HepG2 (cell line): Measurements from ENCODE around the gene SIVA1. TPM values are rescaled to one million over a fixed set of nuclear protein-coding genes. Genes with fewer than 3 reads are reported as not detected.

Experiments used
- FOXC1 ChIP-seq: sonication (generic); formaldehyde crosslinking; IDR thresholded peaks from 2 replicates; pipeline ENCODE4 v1.8.0; 2022; ENCODE audit warnings: mild to moderate bottlenecking, missing genetic modification reagents, borderline replicate concordance
- HOXA5 ChIP-seq: sonication (generic); formaldehyde crosslinking; IDR thresholded peaks from 2 replicates; pipeline ENCODE4 v1.4.0; 2020; ENCODE audit warnings: missing genetic modification reagents
- JUN ChIP-seq: sonication (generic); formaldehyde crosslinking; IDR thresholded peaks from 2 replicates; pipeline ENCODE4 v1.4.0; 2020; ENCODE audit warnings: mild to moderate bottlenecking, missing genetic modification reagents
- KLF13 ChIP-seq: sonication (generic); formaldehyde crosslinking; IDR thresholded peaks from 2 replicates; pipeline ENCODE4 v1.4.0; 2020; ENCODE audit warnings: mild to moderate bottlenecking, missing genetic modification reagents
- MED1 ChIP-seq: sonication (generic); formaldehyde crosslinking; IDR thresholded peaks from 2 replicates; pipeline ENCODE4 v1.4.0; 2020; ENCODE audit warnings: missing genetic modification reagents
- NR2F2 ChIP-seq: IDR thresholded peaks from 2 replicates; pipeline ENCODE4 v1.6.1; 2012; ENCODE audit warnings: low read depth, inconsistent platforms, borderline replicate concordance
- SALL1 ChIP-seq: sonication (generic); formaldehyde crosslinking; IDR thresholded peaks from 2 replicates; pipeline ENCODE4 v1.8.0; 2022; ENCODE audit warnings: mild to moderate bottlenecking, missing genetic modification reagents
- SPEN ChIP-seq: sonication (generic); formaldehyde crosslinking; IDR thresholded peaks from 2 replicates; pipeline ENCODE4 v1.5.1; 2020; ENCODE audit warnings: low read depth, mild to moderate bottlenecking, missing genetic modification reagents
- TRIM24 ChIP-seq: sonication (generic); formaldehyde crosslinking; IDR thresholded peaks from 2 replicates; pipeline ENCODE4 v1.8.0; 2022; ENCODE audit warnings: mild to moderate bottlenecking, missing genetic modification reagents
- ZNF34 ChIP-seq: sonication (generic); formaldehyde crosslinking; IDR thresholded peaks from 2 replicates; pipeline ENCODE4 v1.4.0; 2020; ENCODE audit warnings: mild to moderate bottlenecking, missing genetic modification reagents, borderline replicate concordance
- ZNF501 ChIP-seq: sonication (generic); formaldehyde crosslinking; IDR thresholded peaks from 2 replicates; pipeline ENCODE4 v1.5.1; 2020; ENCODE audit warnings: mild to moderate bottlenecking, moderate library complexity, missing genetic modification reagents
- ZNF552 ChIP-seq: sonication (generic); formaldehyde crosslinking; IDR thresholded peaks from 2 replicates; pipeline ENCODE4 v1.9.0; 2022; ENCODE audit warnings: missing genetic modification reagents, mild to moderate bottlenecking, borderline replicate concordance
- ZNF598 ChIP-seq: sonication (generic); formaldehyde crosslinking; IDR thresholded peaks from 2 replicates; pipeline ENCODE4 v1.5.1; 2020; ENCODE audit warnings: mild to moderate bottlenecking, missing genetic modification reagents, borderline replicate concordance
- ZNF629 ChIP-seq: sonication (generic); formaldehyde crosslinking; conservative IDR thresholded peaks from 2 replicates; pipeline ENCODE4 v1.5.0; 2020; ENCODE audit warnings: missing genetic modification reagents
- ZSCAN12 ChIP-seq: sonication (generic); formaldehyde crosslinking; IDR thresholded peaks from 2 replicates; pipeline ENCODE4 v1.9.0; 2021; ENCODE audit warnings: mild to moderate bottlenecking, missing genetic modification reagents
- polyA plus RNA-seq, 8 experiments: library from polyadenylated mRNA; depleted of rRNA in 3 of 8; stranded (reverse) in 7 of 8; unstranded in 1 of 8; fragments of >200 nt; fragmentation: Illumina TruSeq in 4 of 8; extraction: Trizol in 4 of 8; gene quantifications; 2 replicates each; pipeline versions ENCODE4 v1.2.1 to v1.2.3, GENCODE V29; 2011 to 2016; ENCODE audit warnings: low read depth in 4 of 8, missing spikeins in 1 of 8, mixed read lengths in 1 of 8; ENCODE audit not compliant: insufficient read depth in 1 of 8
- total RNA-seq, 5 experiments: library from RNA; depleted of rRNA; stranded (reverse); fragments of >200 nt; fragmentation: Illumina TruSeq; extraction: Trizol; gene quantifications; 2 replicates each; pipeline ENCODE4 v1.2.3, GENCODE V29; 2016; ENCODE audit warnings: low read depth in 1 of 5
- TF ChIP-seq, protein P1 (sequence below): sonication (generic); formaldehyde crosslinking; IDR thresholded peaks from 2 replicates; pipeline ENCODE4 v1.5.0; 2020; ENCODE audit warnings: mild to moderate bottlenecking, missing genetic modification reagents, borderline replicate concordance
- TF ChIP-seq, protein P2 (sequence below): sonication (generic); formaldehyde crosslinking; IDR thresholded peaks from 2 replicates; pipeline ENCODE4 v1.4.0; 2020; ENCODE audit warnings: mild to moderate bottlenecking, low read depth, missing genetic modification reagents
- TF ChIP-seq, protein P3 (sequence below): sonication (generic); formaldehyde crosslinking; IDR thresholded peaks from 2 replicates; pipeline ENCODE4 v1.8.1; 2023; ENCODE audit warnings: missing genetic modification reagents, inconsistent platforms, borderline replicate concordance
- TF ChIP-seq, protein P4 (sequence below): sonication (generic); formaldehyde crosslinking; IDR thresholded peaks from 2 replicates; pipeline ENCODE4 v1.5.1; 2020; ENCODE audit warnings: mild to moderate bottlenecking, missing genetic modification reagents, moderate library complexity

SIVA1 gene
- total and polyA plus RNA-seq, 2 of the 13 experiments (the other 11 are each of a cell fraction or from before 2014, with no cell fraction given): 123 to 186 TPM

DNA sequence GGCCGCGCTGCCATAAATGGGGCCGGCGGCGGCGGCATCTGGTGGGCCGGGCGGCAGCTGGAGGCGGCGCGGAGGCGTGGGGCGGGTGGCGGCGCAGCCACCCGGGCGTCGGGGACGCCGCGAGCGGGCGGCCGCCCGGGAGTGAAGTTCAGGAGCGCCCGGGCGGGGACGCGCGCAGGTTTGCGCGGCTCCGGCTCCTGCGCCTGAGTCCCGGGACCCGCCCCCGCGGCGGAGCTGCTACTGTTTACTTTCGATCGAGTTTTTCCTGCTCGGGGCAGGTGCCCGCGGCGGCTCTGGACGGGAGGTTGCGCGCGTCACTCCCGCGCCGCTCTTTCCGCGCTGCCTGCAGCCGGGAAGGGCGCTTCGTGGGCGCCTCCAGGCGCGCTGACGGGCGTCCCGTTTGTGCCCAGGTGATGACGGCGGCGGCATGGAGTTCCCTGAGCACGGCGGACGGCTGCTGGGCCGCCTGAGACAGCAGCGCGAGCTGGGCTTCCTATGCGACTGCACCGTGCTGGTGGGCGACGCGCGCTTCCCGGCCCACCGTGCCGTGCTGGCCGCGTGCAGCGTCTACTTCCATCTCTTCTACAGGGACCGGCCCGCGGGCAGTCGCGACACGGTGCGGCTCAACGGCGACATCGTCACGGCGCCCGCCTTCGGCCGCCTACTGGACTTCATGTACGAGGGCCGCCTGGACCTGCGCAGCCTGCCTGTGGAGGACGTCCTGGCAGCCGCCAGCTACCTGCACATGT is 48.0 kb downstream of the SIVA1 start, which contains the start of gene ZBTB42 (continued):
- TF ChIP-seq, protein P1, sequence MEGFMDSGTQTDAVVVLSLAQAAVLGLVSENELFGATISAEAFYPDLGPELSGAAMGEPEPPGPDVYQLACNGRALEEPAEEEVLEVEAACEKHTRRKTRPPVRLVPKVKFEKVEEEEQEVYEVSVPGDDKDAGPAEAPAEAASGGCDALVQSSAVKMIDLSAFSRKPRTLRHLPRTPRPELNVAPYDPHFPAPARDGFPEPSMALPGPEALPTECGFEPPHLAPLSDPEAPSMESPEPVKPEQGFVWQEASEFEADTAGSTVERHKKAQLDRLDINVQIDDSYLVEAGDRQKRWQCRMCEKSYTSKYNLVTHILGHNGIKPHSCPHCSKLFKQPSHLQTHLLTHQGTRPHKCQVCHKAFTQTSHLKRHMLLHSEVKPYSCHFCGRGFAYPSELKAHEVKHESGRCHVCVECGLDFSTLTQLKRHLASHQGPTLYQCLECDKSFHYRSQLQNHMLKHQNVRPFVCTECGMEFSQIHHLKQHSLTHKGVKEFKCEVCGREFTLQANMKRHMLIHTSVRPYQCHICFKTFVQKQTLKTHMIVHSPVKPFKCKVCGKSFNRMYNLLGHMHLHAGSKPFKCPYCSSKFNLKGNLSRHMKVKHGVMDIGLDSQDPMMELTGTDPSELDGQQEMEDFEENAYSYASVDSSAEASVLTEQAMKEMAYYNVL (CRISPR knock-in tag): peak; percentile 23; the same call in 1 of the 2 replicates
- TF ChIP-seq, protein P2, sequence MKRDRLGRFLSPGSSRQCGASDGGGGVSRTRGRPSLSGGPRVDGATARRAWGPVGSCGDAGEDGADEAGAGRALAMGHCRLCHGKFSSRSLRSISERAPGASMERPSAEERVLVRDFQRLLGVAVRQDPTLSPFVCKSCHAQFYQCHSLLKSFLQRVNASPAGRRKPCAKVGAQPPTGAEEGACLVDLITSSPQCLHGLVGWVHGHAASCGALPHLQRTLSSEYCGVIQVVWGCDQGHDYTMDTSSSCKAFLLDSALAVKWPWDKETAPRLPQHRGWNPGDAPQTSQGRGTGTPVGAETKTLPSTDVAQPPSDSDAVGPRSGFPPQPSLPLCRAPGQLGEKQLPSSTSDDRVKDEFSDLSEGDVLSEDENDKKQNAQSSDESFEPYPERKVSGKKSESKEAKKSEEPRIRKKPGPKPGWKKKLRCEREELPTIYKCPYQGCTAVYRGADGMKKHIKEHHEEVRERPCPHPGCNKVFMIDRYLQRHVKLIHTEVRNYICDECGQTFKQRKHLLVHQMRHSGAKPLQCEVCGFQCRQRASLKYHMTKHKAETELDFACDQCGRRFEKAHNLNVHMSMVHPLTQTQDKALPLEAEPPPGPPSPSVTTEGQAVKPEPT (CRISPR knock-in tag): peak; percentile 32; the same call in 1 of the 2 replicates
- TF ChIP-seq ZSCAN12 (CRISPR knock-in tag) (0 out of 2 replicates have a peak, but pooled peaks have one; percentile 62), JUN (no peak), ZNF552 (peak; percentile 77; the same call in 1 of the 2 replicates), NR2F2 (peak; percentile 39; the same call in 1 of the 2 replicates), TRIM24 (CRISPR knock-in tag) (no peak), ZNF598 (CRISPR knock-in tag) (peak; percentile 39; the same call in 1 of the 2 replicates), SALL1 (CRISPR knock-in tag) (0 out of 2 replicates have a peak, but pooled peaks have one; percentile 58), HOXA5 (CRISPR knock-in tag) (0 out of 2 replicates have a peak, but pooled peaks have one; percentile 34), KLF13 (CRISPR knock-in tag) (no peak), ZNF34 (no peak), ZNF501 (CRISPR knock-in tag) (peak; percentile 71), SPEN (CRISPR knock-in tag) (0 out of 2 replicates have a peak, but pooled peaks have one; percentile 20), MED1 (CRISPR knock-in tag) (0 out of 2 replicates have a peak, but pooled peaks have one; percentile 5), FOXC1 (CRISPR knock-in tag) (no peak; the same call in 1 of the 2 replicates), ZNF629 (CRISPR knock-in tag) (0 out of 2 replicates have a peak, but pooled peaks have one; percentile 11)
- TF ChIP-seq, protein P3, sequence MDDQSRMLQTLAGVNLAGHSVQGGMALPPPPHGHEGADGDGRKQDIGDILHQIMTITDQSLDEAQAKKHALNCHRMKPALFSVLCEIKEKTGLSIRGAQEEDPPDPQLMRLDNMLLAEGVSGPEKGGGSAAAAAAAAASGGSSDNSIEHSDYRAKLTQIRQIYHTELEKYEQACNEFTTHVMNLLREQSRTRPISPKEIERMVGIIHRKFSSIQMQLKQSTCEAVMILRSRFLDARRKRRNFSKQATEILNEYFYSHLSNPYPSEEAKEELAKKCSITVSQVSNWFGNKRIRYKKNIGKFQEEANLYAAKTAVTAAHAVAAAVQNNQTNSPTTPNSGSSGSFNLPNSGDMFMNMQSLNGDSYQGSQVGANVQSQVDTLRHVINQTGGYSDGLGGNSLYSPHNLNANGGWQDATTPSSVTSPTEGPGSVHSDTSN (CRISPR knock-in tag): 0 out of 2 replicates have a peak, but pooled peaks have one; percentile 61
- TF ChIP-seq, protein P4, sequence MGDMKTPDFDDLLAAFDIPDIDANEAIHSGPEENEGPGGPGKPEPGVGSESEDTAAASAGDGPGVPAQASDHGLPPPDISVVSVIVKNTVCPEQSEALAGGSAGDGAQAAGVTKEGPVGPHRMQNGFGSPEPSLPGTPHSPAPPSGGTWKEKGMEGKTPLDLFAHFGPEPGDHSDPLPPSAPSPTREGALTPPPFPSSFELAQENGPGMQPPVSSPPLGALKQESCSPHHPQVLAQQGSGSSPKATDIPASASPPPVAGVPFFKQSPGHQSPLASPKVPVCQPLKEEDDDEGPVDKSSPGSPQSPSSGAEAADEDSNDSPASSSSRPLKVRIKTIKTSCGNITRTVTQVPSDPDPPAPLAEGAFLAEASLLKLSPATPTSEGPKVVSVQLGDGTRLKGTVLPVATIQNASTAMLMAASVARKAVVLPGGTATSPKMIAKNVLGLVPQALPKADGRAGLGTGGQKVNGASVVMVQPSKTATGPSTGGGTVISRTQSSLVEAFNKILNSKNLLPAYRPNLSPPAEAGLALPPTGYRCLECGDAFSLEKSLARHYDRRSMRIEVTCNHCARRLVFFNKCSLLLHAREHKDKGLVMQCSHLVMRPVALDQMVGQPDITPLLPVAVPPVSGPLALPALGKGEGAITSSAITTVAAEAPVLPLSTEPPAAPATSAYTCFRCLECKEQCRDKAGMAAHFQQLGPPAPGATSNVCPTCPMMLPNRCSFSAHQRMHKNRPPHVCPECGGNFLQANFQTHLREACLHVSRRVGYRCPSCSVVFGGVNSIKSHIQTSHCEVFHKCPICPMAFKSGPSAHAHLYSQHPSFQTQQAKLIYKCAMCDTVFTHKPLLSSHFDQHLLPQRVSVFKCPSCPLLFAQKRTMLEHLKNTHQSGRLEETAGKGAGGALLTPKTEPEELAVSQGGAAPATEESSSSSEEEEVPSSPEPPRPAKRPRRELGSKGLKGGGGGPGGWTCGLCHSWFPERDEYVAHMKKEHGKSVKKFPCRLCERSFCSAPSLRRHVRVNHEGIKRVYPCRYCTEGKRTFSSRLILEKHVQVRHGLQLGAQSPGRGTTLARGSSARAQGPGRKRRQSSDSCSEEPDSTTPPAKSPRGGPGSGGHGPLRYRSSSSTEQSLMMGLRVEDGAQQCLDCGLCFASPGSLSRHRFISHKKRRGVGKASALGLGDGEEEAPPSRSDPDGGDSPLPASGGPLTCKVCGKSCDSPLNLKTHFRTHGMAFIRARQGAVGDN (CRISPR knock-in tag): peak; percentile 89
